DMS153 (cell line): ENCODE data around the gene NR2C2.
"Not testable (repeated sequence)": the region's sequence is repeated elsewhere in the genome, so short reads cannot be mapped to it uniquely, and the experiment has no call there.

Experiments used
- DNase-seq: peaks from one replicate; lab custom pipeline; 2025; lab: John Stamatoyannopoulos, UW

NR2C2 gene

DNA sequence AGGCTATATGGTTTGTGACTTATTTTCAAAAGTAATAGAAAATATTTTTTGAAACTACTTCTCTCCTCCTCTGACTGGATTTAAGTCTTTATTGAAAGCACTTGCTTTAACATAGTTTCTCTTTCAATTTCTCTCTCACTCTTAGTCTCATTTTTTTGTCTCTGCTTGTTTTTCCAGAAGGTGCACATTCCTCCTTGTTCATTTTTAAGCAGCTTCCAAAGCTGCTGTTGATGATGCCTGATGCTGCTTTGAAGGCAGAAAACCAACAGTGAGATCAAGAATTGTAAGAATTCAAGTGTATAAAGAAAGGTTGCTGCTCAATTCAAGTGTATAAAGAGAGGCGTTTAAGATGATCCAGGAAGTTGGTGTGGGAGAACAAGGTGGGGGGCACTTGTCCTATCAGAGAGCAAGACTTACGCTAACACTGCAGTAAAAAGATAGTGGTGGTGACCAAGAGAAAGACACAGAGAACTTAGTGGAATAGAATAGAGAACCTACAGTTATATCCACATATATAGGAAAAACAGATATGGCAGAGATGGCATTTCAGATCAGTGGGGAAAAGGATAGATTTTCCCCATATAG is 12.1 kb downstream of the NR2C2 start:
- no peak for DNase-seq

DNA sequence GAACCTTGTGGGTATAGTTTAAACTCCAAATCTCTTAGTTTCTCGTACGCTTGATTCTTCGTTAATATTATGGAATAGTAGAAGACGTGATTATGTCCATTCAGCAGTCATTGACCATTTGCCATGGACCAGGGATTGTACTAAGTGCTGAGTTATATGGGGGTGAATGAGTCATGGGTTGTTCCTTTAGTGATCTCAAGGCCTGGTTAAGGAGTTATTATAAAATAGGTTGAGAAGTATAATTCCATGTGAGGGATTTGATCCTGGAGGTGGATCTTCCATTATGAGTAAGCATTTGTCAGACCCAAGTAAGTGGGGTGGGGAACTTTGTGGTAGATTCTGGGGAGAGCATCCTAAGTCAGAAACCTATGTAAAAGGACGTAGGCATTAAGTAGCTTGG is 15.4 kb downstream of the NR2C2 start:
- no peak for DNase-seq

- no peak for DNase-seq
Measured at GRCh38 chr3:14967285-14967684, 19.9 kb downstream of the NR2C2 start.

GRCh38 chr3:14969671-14970070 is 22.3 kb downstream of the NR2C2 start:
- DNase-seq, result no peak

DNA sequence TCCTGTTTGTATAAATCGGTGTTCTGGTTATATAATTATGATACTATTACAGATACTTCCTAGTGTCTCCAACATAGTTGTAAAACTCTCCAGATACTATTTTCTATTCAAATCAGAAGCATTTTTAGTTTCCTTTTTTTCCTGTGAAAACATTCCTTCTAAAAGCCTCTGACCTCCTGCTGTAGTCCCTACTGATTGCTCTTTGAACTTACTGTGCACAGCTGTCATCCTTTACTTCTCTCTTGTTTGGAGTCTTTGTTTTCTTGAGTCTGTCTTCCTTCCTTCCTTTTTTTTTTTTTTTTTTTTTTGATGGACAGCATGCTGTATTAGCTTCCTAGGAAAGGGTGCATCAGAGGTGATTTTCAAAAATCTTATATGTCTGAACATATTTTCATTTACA is 28.9 kb downstream of the NR2C2 start:
- DNase-seq, result no peak

DNA sequence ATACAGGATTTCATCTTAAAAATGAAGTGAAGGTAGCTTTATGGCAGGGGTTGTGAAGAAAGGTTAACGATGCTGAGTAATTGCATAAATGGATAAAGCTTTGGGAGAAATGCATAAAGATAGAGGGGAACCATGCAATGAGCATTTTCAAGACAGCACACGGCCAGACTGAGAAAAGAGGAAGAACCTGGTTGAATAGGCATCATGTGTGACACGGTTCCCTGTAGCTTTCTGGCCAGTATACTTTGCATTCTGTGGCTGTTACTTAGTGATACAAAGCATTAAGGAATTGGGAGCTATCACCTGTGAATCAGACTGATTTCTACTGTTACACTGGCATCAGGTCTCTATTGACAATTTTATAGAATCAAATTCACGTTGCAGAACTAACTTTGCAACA is 33.3 kb downstream of the NR2C2 start:
- DNase-seq, result no peak

DNA sequence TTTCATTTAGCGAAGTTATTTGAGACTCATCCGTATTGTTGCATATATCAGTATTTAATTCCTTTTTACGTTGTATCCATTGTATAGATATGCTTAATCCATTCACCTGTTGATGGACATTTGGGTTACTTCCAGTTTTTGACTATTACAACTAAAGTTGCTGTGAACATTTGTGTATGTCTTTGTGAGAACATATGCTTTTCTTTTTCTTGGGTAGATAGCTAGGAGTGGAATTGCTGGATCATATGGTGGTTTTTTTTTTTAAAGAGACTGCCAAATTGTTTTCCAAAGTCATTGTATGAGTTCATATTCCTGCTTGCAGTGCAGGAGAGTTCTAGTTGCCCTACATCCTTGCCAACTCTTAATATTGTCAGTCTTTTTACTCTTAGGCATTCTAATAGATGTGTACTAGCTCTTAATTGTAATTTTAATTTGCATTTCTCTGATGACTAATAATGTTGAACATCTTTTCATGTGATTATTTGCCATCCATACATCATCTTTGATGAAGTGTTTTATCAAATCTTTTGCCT is 37.3 kb downstream of the NR2C2 start:
- no peak for DNase-seq

- DNase-seq, result no peak
Measured at GRCh38 chr3:14988988-14989394, 41.6 kb downstream of the NR2C2 start.

DNA sequence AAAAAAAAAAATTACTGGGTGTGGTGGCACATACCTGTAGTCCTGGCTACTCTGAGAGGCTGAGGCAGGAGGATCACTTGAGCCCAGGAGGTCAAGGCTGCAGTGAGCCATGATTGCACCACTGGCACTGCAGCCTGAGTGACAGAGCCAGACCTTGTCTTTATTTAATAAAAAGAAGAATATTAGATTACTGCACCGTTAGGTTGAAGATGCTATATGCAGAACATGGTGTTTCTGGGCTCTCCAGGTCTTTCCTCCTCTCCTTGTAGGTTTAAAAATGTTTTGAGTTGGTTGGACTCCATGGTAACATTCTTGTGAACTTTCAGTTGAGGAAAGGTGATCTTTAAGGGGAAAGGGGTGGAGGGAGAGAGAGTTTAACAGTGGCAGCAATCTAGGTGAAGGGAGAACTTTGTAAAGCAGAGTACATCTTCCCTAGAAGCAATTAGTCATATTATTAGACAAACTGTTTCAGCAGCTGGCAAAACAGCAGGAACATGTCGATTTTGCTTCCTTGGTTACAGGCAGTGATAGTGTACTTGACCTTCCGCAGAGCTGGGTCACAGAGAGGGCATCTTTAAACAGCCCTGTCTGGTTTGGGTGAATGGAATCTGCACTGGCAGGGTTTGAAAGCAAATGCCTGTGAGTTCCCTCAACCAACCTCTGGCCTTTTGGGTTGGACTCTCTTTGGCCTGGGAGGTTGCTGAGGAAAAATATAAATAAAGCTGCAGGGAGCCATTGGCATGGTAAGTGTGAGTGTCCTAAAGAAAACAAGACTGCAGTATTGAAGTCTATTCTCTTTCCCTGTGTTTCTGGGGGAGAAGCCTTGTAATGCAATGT is 42.8 kb downstream of the NR2C2 start:
- no peak for DNase-seq

GRCh38 chr3:14990780-14991148 is 43.4 kb downstream of the NR2C2 start:
- DNase-seq, result no peak

DNA sequence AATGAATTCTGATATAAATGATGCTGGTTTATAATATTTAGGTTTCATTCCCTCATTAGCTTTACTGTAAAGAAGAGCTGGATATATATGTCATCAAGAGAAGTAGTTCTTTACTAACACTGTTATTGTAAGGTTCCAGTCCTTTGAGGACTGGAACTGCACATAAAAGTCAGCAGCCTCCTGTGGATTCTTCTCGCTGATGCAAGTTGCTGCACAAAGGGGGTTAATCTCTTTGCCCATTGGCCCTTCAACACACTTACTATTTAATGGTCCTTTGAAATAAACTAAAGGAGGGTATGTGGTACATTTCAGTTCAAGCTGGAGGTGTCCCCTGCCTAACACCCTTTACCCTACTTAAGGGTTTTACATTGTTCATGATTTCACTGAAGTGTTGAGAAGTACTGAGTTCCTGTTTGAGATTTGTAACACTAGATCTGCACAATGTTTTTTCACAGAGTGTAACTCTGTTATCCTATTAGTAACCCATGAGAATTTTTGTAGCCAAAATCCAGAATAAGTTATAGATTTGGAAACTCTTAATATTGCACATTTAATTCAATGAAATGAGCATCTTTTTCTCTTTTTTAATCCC is 43.9 kb downstream of the NR2C2 start:
- no peak for DNase-seq

DNA sequence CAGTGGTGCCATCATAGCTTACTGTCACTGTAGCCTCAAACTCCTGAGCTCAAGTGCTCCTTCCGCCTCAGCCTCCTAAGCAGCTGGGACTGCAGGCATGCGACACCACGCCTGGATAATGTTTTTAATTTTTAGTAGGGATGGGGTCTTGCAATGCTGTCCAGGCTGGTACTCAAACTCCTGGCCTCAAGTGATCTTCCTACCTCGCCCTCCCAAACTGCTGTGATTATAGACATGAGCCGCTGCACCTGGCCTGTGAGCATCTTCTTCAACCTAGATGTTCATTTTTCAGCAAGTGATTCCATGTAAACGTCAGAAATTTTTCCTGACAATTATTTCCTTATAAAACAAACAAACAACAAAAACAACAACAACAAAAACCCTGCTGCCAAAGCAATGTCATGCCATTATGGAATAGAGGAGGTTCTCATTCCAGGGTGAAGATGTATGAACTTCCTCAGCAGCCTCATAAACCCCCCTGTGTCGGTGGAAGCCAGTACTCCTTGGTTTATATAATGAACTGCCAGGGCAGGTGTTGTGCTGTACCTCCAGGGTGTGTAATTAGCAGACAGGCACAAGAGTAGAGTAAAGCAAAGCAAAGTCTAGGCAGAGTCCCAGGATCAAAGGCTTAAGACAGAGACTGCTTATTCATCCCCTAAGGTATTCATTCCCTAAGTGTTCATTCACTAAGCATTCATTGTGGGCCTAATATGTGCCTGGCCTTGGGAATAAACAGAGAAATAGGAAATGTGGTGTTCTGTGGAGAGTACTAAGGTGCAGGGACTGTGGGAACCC is 44.6 kb downstream of the NR2C2 start:
- DNase-seq, result no peak

DNA sequence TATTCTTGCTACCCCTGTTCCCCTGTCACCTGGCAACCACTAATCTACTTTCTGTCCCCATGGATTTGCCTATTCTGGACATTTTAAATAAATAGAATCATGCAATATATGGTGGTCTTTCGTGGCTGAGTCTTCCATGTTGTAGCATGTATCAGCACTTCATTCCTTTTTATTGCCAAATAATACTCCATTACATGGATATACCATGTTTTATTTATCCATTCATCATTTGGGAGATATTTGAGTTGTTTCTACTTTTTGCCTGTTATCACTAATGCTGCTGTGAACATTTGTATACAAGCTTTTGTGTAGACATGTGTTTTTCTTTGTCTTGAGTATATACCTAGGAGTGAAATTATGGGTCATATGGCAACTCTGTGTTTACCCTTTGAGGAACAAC is 50.6 kb downstream of the NR2C2 start:
- DNase-seq, result no peak

DNA sequence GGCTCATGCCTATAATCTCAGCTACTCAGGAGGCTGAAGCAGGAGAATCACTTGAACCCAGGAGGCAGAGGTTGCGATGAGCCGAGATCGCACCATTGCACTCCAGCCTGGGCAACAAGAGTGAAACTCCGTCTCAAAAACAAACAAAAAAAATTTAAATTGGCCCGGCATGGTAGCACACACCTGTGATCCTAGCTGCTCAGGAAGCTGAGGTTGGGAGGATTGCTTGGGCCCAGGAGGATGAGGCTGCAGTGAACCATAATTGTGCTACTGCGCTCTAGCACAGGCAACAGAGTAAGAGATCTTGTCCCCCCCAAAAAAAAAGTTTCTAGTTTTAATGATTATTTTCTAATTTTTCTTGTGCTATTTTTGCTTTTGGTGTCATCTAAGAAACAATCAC is 51.8 kb downstream of the NR2C2 start:
- DNase-seq, result not testable (repeated sequence)

DNA sequence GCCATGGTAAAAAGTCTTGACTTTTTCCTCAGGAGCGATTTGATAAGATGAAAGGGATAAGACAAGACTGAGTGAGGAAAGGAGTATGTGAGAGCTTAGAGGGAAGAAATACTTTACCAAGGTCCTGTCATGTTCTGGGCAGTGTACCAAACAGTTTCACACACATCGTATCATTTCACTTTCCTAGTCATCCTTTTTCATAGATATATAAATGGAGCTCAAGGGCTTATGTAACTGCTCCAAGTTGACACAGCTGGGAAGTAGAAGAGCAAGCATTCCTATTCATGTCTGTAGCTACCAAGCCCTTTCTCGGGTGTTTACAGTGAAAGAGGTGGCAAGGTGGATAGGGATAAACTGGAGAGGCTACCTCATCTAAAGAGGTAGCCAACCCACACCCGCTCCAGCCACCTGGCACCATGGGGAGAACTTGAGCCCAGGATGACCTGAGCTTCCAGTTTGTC is 60.3 kb downstream of the NR2C2 start:
- no peak for DNase-seq

GRCh38 chr3:15009167-15009566 is 61.8 kb downstream of the NR2C2 start:
- no peak for DNase-seq

GRCh38 chr3:15010664-15011063 is 63.3 kb downstream of the NR2C2 start:
- DNase-seq, result no peak

- no peak for DNase-seq
Measured at GRCh38 chr3:15011174-15011573, 63.8 kb downstream of the NR2C2 start.

GRCh38 chr3:15014606-15015328 is 67.4 kb downstream of the NR2C2 start:
- no peak for DNase-seq

DNA sequence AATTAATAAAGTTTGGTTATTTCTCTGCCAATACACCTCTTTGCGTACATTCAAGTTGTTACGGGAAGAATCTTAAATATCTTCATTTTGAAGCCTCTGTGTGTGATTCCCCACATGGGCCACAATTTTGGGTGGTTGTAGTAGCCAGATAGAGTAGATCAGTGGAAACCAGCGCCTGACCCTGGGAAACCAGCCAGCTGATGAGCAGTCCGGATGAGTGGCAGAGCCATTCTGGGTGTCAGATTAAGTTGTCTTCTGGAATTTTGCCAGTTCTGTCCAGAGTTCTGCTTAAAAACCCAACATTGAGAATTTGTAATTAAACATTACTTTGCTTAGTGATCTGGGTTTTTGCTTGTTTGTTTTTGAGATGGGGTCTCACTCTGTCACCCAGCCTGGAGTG is 68.1 kb downstream of the NR2C2 start:
- DNase-seq, result no peak

DNA sequence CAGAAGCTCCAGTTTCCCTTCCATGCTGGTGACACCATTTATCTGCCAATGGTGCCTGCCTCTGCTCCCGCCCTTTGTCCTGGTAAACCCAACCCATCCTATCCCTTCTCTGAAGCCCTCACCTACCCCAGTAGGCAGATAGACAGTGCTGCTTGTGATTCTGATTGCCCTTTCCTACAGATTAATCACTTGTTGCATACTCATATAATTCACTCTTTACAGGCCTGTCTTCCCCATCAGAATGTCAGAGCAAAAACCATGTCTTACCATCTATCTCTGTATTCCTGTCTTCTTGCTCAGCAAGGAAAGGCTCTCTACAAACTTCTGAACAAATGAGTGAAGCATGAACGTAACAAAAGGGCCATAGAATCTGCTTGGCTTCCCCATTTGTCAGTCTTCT is 69.8 kb downstream of the NR2C2 start:
- DNase-seq, result no peak

DNA sequence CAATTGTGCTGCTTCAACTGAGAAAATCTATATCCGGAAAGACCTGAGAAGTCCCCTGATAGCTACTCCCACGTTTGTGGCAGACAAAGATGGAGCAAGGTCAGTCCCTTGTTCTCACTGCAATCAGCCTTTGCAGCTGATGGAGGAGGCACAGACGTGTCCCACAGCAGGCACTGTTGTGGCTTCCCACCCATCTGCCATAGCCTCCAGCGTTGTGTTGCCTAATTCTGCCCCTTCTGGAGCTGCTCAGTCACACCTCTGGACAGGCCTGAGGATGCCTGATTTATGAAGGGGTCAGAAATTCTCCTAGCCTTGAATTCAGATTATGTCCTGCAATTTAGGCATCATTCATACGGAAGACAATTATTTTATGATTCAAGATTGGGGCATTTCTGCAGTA is 75.9 kb downstream of the NR2C2 start:
- DNase-seq, result no peak
